Stimulated activated CD8-positive, alpha-beta memory T cell treated with anti-CD3 and anti-CD28 coated beads, Interleukin-7, amount 100 ng/mL, for 4 hours (primary cell): ENCODE measurements around the gene SH3BP5L.
"Not testable (repeated sequence)": the region's sequence is repeated elsewhere in the genome, so short reads cannot be mapped to it uniquely, and the experiment has no call there.

Experiments used
- DNase-seq, 2 donors: peaks; one replicate each; pipeline ENCODE4 v3.0.0-alpha.2; 2020; ENCODE audit warnings: low read depth in 2 of 2

Gene SH3BP5L

GRCh38 chr1:248810000-248810726 is 15.6 kb downstream of the SH3BP5L start:
- no peak for DNase-seq

GRCh38 chr1:248808876-248809275 is 16.8 kb downstream of the SH3BP5L start:
- DNase-seq = no peak

- DNase-seq = peak; percentile 8 to 19
Observed at GRCh38 chr1:248807067-248807737, 18.5 kb downstream of the SH3BP5L start.

- no peak for DNase-seq
Observed at GRCh38 chr1:248805876-248806275, 19.8 kb downstream of the SH3BP5L start.

GRCh38 chr1:248804771-248805681 is 20.7 kb downstream of the SH3BP5L start:
- DNase-seq = no peak

DNA sequence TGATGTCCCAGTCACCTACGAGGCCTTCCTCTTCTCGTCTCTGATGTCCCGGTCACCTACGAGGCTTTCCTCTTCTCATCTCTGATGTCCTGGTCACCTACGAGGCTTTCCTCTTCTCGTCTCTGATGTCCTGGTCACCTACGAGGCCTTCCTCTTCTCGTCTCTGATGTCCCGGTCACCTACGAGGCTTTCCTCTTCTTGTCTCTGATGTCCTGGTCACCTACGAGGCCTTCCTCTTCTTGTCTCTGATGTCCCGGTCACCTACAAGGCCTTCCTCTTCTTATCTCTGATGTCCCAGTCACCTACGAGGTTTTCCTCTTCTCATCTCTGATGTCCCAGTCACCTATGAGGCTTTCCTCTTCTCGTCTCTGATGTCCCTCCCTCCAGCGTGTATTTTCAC is 22.2 kb downstream of the SH3BP5L start:
- DNase-seq = not testable (repeated sequence)

DNA sequence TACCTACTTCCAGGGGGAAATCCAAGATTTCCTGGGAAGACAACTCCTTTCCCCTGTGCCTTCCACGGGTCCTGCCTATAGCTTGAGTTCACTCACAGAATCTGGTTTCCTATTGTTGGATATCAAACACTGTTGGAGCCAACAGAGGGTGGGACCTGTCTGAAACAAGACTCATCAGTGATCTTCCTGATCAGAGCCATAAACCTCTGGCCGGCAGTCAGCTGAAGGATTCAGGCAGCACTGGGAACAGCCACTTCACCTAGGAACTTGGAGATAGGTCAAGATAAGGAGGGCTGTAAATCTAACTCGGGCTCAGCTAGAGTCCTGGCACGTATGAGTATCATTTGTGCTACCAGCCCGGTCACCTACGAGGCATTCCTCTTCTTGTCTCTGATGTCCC is 23.3 kb downstream of the SH3BP5L start:
- DNase-seq = no peak

DNA sequence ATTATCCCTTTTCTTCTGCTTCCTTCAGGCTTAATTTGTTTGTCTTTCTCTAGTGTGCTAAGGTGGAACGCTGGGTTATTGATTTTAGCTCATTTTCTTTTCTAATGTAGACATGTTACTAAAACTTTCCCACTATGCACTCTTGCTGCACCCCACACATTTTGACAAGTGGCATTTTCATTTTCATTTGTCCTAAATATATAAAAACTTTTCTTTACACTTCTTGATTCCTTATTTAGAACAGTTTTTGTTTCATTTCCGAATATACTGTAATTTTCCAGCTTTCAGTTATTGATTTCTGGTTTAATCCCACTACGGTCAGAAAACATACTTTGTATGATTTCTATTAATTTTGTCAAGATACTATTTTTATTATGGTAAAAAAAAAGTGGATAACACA is 25.3 kb downstream of the SH3BP5L start:
- DNase-seq = no peak

GRCh38 chr1:248798791-248799190 is 26.9 kb downstream of the SH3BP5L start:
- DNase-seq = no peak

DNA sequence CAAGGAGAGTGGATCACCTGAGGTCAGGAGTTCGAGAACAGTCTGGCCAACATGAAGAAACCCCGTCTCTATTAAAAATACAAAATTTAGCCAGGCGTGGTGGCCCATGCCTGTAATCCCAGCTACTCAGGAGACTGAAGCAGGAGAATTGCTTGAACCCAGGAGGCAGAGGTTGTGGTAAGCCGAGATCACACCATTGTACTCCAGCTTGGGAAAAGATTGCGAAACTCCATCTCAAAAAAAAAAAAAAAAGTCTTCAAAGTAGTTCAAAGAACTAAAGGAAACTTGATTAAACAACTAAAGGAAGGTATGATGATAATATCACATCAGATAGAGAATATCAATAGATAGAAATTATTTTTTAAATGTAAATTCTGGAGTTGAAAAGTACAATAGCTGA is 31.1 kb downstream of the SH3BP5L start:
- DNase-seq = not testable (repeated sequence)

DNA sequence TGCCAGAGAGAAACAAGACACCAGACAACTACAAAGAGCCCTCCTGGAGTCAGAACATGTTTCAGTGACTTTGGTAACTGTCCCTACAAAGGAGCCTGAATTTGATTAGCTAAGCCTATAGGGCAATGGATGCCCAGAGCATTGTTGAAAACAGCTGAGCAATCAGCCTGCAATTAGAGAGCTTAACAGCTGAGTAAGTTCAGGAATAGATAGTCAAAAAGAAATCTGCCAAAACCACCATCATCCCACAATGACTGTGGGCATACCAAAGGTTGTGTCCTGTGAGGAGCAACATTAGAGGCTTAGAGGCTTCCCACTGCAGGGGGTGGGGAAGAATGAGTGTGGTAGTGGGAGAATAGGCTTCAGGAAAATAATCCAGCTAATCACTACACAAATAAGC is 32.1 kb downstream of the SH3BP5L start:
- no peak for DNase-seq

DNA sequence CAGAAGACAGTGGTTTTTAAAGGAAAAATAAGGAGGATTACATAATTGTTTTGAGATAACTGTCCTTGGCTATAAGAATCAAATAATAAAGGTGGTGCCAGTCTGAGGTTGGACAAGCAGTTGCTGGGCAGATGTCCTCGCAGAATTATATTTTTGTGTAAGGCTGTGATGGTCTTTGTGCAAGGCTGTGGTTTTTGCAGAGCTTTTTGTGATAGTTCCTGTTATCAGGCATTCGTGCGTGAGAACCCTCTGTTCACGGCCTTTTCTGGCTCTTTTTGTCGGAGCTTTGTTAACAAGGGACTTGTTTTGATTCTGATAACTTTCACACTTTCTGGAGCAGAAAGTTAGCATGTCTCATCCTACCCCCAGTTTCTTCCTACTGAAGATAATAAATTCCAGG is 33.4 kb downstream of the SH3BP5L start:
- DNase-seq = no peak

DNA sequence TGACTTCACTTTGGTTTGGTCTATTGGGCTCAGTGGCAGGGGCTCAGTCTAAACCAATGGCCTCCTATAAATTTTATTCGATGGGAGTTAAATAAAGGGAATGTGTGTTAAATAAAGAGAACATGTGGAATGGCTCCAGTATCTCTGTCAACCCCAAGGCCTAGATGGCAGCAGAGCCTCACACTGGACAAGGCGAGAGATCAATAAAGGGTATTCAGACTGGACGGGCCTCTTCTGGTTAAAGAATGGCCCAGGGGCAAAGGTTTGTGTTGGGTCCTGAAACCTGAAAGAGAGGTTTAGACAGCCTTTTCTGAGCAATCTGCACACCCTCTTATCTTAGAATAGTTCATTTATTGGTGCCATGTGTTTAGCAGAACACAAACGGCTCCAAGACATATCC is 34.7 kb downstream of the SH3BP5L start:
- no peak for DNase-seq

DNA sequence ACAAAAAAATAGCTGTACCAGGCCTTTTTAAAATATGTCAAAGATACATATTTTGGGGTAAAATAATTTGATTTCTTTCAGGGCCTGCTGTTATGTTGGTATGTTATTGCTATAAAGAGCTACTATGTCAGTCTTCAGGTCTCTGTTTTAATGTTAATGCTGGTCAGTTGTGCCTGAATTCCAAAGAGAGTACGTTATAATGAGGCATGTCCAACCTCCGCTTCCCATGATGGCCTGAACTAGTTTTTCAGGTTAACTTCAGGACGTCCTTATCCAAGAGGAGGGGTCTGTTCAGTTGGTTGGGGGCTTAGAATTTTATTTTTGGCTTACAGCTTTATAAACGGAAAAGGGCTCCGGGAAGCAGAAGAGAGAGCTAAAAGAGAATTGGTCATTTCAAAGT is 35.3 kb downstream of the SH3BP5L start:
- DNase-seq = no peak

DNA sequence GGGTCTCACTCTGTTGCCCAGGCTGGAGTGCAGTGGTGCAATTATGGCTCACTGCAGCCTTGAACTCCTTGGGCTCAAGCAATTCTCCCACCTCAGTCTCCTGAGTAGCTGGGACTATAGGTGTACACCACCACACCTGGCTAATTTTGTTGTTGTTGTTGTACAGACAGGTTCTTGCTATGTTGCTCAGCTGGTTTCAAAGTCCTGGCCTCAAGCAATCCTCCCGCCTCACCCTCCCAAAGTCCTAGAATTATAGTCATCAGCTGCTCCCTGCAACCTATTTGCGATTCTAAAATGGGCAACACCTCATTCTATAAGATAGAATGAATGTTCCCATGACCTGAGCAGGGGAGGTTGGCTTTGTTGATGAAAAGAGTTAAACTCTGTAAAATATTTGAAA is 36.4 kb downstream of the SH3BP5L start:
- DNase-seq = not testable (repeated sequence)

DNA sequence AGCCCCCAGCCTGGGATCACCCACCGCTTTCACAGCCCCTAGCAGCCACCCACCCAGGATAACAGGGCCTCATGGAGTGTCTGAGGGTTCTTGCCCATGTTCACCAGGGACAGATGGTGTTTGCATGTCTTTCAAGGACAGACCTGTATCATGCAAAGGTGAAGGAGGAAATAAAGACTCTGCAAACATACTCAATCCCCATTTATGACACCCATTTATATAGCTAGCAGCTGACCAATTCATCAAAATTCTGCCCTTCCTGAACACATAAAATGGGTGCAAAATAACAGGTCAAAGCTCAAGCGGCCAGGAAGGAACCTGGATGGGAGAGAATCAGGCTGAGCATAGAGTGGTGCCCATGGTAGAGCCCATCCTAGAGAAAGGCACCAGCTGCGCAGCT is 37.4 kb downstream of the SH3BP5L start:
- DNase-seq = no peak

DNA sequence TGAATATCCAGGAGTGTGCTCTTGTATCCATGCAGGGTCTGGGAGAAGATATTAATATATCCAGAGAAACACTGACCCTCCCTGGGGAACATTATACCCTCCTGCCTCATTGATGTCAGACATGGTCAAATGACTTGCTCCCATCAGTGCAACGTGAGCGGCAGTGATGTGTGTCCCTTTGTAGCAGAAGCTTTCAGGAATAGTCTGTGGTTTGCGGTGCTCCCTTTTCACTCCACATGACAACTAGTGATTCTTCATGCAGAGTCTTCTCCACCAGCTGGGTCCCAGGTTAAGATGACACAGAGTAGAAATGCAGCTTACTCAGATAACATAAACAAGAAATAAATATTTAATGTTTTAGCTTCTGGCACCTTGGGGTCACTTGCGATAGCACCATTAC is 38.3 kb downstream of the SH3BP5L start:
- no peak for DNase-seq

DNA sequence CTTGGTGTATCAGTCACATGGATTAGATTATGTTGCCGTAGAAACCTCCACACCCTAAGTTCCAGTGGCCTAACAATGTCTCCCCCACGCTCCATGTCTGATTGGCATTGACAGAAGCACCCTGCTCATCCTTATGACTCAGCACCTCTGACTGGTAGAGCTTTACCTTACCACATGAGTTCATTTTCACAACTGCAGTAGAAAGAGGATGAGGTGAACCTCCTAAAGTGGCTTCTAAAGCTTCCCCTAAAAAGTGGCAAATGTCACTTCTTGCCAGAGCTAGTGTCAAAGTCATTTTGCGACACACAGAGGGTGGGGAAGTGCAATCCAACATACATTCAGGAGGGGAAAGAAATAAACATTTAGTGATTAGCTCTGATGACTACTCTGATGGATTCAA is 39.6 kb downstream of the SH3BP5L start:
- DNase-seq = no peak

GRCh38 chr1:248783367-248783766 is 42.3 kb downstream of the SH3BP5L start:
- no peak for DNase-seq

GRCh38 chr1:248782416-248783141 is 43.1 kb downstream of the SH3BP5L start:
- no peak for DNase-seq

DNA sequence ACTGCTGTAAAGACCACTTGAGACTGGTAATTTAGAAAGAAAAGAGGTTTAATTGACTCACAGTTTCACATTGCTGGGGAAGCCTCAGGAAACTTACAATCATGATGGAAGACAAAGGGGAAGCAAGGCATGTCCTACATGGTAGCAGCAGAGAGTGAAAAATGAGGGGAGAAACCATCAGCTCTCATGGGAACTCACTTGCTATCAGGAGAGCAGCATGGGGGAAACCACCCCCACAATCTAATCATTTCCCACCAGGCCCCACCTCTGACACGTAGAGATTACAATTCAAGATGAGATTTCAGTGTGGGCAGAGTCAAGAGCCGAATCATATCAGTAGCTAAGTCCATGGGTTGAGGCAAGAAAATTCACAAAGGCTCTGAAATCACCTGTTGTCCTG is 46.4 kb downstream of the SH3BP5L start:
- no peak for DNase-seq

GRCh38 chr1:248778906-248779305 is 46.8 kb downstream of the SH3BP5L start:
- DNase-seq = no peak
